ENCODE measurements around the gene DUSP8.

DNA sequence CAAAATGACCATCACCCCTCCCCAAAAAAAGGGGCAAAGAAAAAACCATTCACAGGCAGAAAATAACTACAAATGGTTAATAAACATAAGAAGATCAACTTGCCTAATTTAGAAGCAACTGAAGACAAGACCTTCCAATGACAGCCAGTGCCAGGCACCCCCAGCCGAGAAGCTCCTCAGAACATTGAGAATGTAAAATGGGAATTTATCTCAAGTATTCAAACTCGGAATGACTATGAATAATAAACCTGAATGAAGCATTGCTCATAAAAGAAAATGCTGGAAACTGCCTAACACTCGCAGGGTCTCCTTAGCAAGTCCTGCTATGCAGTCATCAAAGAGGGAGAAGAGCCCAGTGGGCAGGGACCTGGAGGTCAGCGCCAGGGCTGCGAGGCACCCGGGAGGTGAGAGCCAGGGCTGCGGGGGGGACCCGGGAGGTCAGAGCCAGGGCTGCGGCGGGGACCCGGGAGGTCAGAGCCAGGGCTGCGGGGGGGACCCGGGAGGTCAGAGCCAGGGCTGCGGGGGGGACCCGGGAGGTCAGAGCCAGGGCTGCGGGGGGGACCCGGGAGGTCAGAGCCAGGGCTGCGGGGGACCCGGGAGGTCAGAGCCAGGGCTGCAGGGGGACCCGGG lies 62.3 kb downstream of the DUSP8 start:
- no peak for TF ChIP-seq POLR2A (IDR thresholded peaks at IDR 0.05)
- TF ChIP-seq EP300 (IDR thresholded peaks at IDR 0.05): no peak

Data from ovary (tissue), 1 donor.